HepG2 (cell line): ENCODE results near the gene ASB16. TPM values are rescaled to one million over a fixed set of nuclear protein-coding genes. Genes with fewer than 3 reads are reported as not detected.

ENCODE experiments used
- ATF6 ChIP-seq: sonication (generic); formaldehyde crosslinking; conservative IDR thresholded peaks from 2 replicates; pipeline ENCODE4 v1.4.0; 2020; ENCODE audit warnings: missing genetic modification reagents
- HINFP ChIP-seq: sonication (generic); formaldehyde crosslinking; IDR thresholded peaks from 2 replicates; pipeline ENCODE4 v1.4.0; 2020; ENCODE audit warnings: low read depth, mild to moderate bottlenecking, missing genetic modification reagents
- IKZF1 ChIP-seq: fragments of 450-650 bp; IDR thresholded peaks from 2 replicates; pipeline ENCODE4 v1.7.1; 2016
- MTF1 ChIP-seq: sonication (generic); formaldehyde crosslinking; IDR thresholded peaks from 2 replicates; pipeline ENCODE4 v1.5.0; 2020; ENCODE audit warnings: missing genetic modification reagents
- NPAS2 ChIP-seq: sonication (generic); formaldehyde crosslinking; IDR thresholded peaks from 2 replicates; pipeline ENCODE4 v1.8.0; 2022; ENCODE audit warnings: mild to moderate bottlenecking, missing genetic modification reagents, borderline replicate concordance
- POGZ ChIP-seq: sonication (generic); formaldehyde crosslinking; IDR thresholded peaks from 2 replicates; pipeline ENCODE4 v1.4.0; 2020; ENCODE audit warnings: mild to moderate bottlenecking, missing genetic modification reagents
- POLR2AphosphoS5 ChIP-seq: IDR thresholded peaks from 2 replicates; pipeline ENCODE4 v1.6.1; 2012; ENCODE audit warnings: low read depth, low read length
- THAP9 ChIP-seq: sonication (generic); formaldehyde crosslinking; IDR thresholded peaks from 2 replicates; pipeline ENCODE4; 2020; ENCODE audit warnings: missing genetic modification reagents, mild to moderate bottlenecking, borderline replicate concordance
- TSC22D2 ChIP-seq: sonication (generic); formaldehyde crosslinking; IDR thresholded peaks from 2 replicates; pipeline ENCODE4 v1.5.1; 2020; ENCODE audit warnings: missing genetic modification reagents, mild to moderate bottlenecking, borderline replicate concordance
- ZBTB10 ChIP-seq: sonication (generic); formaldehyde crosslinking; IDR thresholded peaks from 2 replicates; pipeline ENCODE4 v1.4.0; 2020; ENCODE audit warnings: missing genetic modification reagents, borderline replicate concordance
- ZFP36L1 ChIP-seq: sonication (generic); formaldehyde crosslinking; IDR thresholded peaks from 2 replicates; pipeline ENCODE4 v1.8.0; 2022; ENCODE audit warnings: mild to moderate bottlenecking, missing genetic modification reagents, moderate library complexity
- ZNF549 ChIP-seq: sonication (generic); formaldehyde crosslinking; IDR thresholded peaks from 2 replicates; pipeline ENCODE4 v1.5.0; 2020; ENCODE audit warnings: missing genetic modification reagents
- polyA plus RNA-seq, 8 experiments: library from polyadenylated mRNA; depleted of rRNA in 3 of 8; stranded (reverse) in 7 of 8; unstranded in 1 of 8; fragments of >200 nt; fragmentation: Illumina TruSeq in 4 of 8; extraction: Trizol in 4 of 8; gene quantifications; 2 replicates each; pipeline versions ENCODE4 v1.2.1 to v1.2.3, GENCODE V29; 2011 to 2016; ENCODE audit warnings: low read depth in 4 of 8, missing spikeins in 1 of 8, mixed read lengths in 1 of 8; ENCODE audit not compliant: insufficient read depth in 1 of 8
- total RNA-seq, 5 experiments: library from RNA; depleted of rRNA; stranded (reverse); fragments of >200 nt; fragmentation: Illumina TruSeq; extraction: Trizol; gene quantifications; 2 replicates each; pipeline ENCODE4 v1.2.3, GENCODE V29; 2016; ENCODE audit warnings: low read depth in 1 of 5
- TF ChIP-seq, protein P1 (sequence below): sonication (generic); formaldehyde crosslinking; IDR thresholded peaks from 2 replicates; pipeline ENCODE4 v1.4.0; 2020; ENCODE audit warnings: missing genetic modification reagents
- TF ChIP-seq, protein P2 (sequence below): sonication (generic); formaldehyde crosslinking; IDR thresholded peaks from 2 replicates; pipeline ENCODE4 v1.4.0; 2020; ENCODE audit warnings: missing genetic modification reagents, borderline replicate concordance
- TF ChIP-seq, protein P3 (sequence below): sonication (generic); formaldehyde crosslinking; IDR thresholded peaks from 2 replicates; pipeline ENCODE4 v1.5.1; 2020; ENCODE audit warnings: missing genetic modification reagents, mild to moderate bottlenecking, borderline replicate concordance

The ASB16 gene
- total and polyA plus RNA-seq, 2 of the 13 experiments (the other 11 are each of a cell fraction or from before 2014, with no cell fraction given) = 0.07 TPM; not detected in 1

- 0 out of 2 replicates have a peak, but pooled peaks have one; percentile 18 for TF ChIP-seq THAP9
- no peak for TF ChIP-seq POLR2AphosphoS5
- no peak for TF ChIP-seq POGZ (CRISPR knock-in tag)
- no peak for TF ChIP-seq NPAS2 (CRISPR knock-in tag)
- TF ChIP-seq ZFP36L1 (CRISPR knock-in tag) = peak; percentile 70; the same call in 1 of the 2 replicates
- TF ChIP-seq IKZF1 = no peak
- TF ChIP-seq TSC22D2 = no peak
- no peak for TF ChIP-seq HINFP (CRISPR knock-in tag)
- TF ChIP-seq ATF6 (CRISPR knock-in tag) = no peak
- TF ChIP-seq, protein P1, sequence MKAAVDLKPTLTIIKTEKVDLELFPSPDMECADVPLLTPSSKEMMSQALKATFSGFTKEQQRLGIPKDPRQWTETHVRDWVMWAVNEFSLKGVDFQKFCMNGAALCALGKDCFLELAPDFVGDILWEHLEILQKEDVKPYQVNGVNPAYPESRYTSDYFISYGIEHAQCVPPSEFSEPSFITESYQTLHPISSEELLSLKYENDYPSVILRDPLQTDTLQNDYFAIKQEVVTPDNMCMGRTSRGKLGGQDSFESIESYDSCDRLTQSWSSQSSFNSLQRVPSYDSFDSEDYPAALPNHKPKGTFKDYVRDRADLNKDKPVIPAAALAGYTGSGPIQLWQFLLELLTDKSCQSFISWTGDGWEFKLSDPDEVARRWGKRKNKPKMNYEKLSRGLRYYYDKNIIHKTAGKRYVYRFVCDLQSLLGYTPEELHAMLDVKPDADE = no peak
- TF ChIP-seq, protein P2, sequence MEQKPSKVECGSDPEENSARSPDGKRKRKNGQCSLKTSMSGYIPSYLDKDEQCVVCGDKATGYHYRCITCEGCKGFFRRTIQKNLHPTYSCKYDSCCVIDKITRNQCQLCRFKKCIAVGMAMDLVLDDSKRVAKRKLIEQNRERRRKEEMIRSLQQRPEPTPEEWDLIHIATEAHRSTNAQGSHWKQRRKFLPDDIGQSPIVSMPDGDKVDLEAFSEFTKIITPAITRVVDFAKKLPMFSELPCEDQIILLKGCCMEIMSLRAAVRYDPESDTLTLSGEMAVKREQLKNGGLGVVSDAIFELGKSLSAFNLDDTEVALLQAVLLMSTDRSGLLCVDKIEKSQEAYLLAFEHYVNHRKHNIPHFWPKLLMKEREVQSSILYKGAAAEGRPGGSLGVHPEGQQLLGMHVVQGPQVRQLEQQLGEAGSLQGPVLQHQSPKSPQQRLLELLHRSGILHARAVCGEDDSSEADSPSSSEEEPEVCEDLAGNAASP = no peak
- TF ChIP-seq, protein P3, sequence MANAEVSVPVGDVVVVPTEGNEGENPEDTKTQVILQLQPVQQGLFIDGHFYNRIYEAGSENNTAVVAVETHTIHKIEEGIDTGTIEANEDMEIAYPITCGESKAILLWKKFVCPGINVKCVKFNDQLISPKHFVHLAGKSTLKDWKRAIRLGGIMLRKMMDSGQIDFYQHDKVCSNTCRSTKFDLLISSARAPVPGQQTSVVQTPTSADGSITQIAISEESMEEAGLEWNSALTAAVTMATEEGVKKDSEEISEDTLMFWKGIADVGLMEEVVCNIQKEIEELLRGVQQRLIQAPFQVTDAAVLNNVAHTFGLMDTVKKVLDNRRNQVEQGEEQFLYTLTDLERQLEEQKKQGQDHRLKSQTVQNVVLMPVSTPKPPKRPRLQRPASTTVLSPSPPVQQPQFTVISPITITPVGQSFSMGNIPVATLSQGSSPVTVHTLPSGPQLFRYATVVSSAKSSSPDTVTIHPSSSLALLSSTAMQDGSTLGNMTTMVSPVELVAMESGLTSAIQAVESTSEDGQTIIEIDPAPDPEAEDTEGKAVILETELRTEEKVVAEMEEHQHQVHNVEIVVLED (CRISPR knock-in tag) = no peak; the same call in 1 of the 2 replicates
- no peak for TF ChIP-seq ZNF549 (CRISPR knock-in tag)
- no peak for TF ChIP-seq MTF1 (CRISPR knock-in tag)
- peak; percentile 71 for TF ChIP-seq ZBTB10 (CRISPR knock-in tag)
These were observed 47.6 kb upstream of the ASB16 start (continued) for GRCh38 chr17:44122816-44123355.
